AG04450 (cell line): ENCODE data around the gene NEU3. TPM values are rescaled to one million over a fixed set of nuclear protein-coding genes. Genes with fewer than 3 reads are reported as not detected.
"Not testable (repeated sequence)": the region's sequence is repeated elsewhere in the genome, so short reads cannot be mapped to it uniquely, and the experiment has no call there.

Experiments used
- CTCF ChIA-PET: fragments of 300-600, 350-600 bp; formaldehyde crosslinking; extraction: SDS; loops from one replicate; lab custom pipeline; 2022; ENCODE audit warnings: antibody characterized with exemption, inconsistent platforms; lab: Charles Lee
- POLR2A ChIA-PET: fragments of 350-600 bp; formaldehyde crosslinking; extraction: SDS; loops from one replicate; lab custom pipeline; 2021; ENCODE audit warnings: antibody characterized with exemption, inconsistent platforms; lab: Yijun Ruan, JAX
- DNase-seq: peaks from one replicate; pipeline ENCODE4 v3.0.0-alpha.2; 2011; ENCODE audit warnings: low read depth, low spot score
- H3K27ac ChIP-seq: one replicate; pipeline ENCODE4 v1.5.1; 2012; ENCODE audit warnings: low read depth, low read length, control low read depth
- H3K27me3 ChIP-seq: one replicate; pipeline ENCODE4 v1.6.0; 2012; ENCODE audit warnings: low read length; ENCODE audit not compliant: control insufficient read depth, insufficient read depth
- H3K4me3 ChIP-seq: 2 replicates; pipeline ENCODE4 v1.5.1; 2011; ENCODE audit warnings: mild to moderate bottlenecking, low read depth, low read length, control low read depth
- H3K9me3 ChIP-seq: 2 replicates; pipeline ENCODE4 v1.5.1; 2012; ENCODE audit warnings: low read length; ENCODE audit not compliant: control insufficient read depth, insufficient read depth
- CTCF ChIP-seq: IDR thresholded peaks from 2 replicates; pipeline ENCODE4 v1.5.1; 2011; ENCODE audit warnings: low read depth, low read length, control low read depth, inconsistent platforms
- polyA plus RNA-seq: library from polyadenylated mRNA; depleted of rRNA; stranded (reverse); fragments of >200 nt; gene quantifications from 2 replicates; pipeline ENCODE4 v1.2.3, GENCODE V29; 2011

NEU3 gene
- polyA plus RNA-seq, 1 experiment, result 5.6 TPM

GRCh38 chr11:75011357-75011756 lies 22.6 kb downstream of the NEU3 start:
- H3K4me3 ChIP-seq, result no peak overlapping the region
- no peak for DNase-seq
- ChIA-PET POLR2A (no interaction called here), CTCF (interaction anchor here (0.7 to 3.9 kb wide), 5 partner anchors 11 to 237 kb away, joined by 3 to 21 read pairs (median 5); no protein-coding TSS in a partner anchor)
- H3K27ac ChIP-seq, result no peak overlapping the region
- H3K9me3 ChIP-seq, result no peaks in the 10 kb centered on the region
- no peak for TF ChIP-seq CTCF
- no peaks in the 10 kb centered on the region for H3K27me3 ChIP-seq

GRCh38 chr11:75011872-75012271 lies 23.1 kb downstream of the NEU3 start:
- TF ChIP-seq CTCF, result no peak
- no peak overlapping the region for H3K4me3 ChIP-seq
- H3K9me3 ChIP-seq, result no peaks in the 10 kb centered on the region
- no peak overlapping the region for H3K27ac ChIP-seq
- DNase-seq, result no peak
- ChIA-PET CTCF (interaction anchor here (0.8 to 3.9 kb wide), 4 partner anchors 10 to 237 kb away, joined by 5 to 24 read pairs (median 16); no protein-coding TSS in a partner anchor), POLR2A (no interaction called here)
- no peaks in the 10 kb centered on the region for H3K27me3 ChIP-seq

GRCh38 chr11:75013051-75013450 lies 24.3 kb downstream of the NEU3 start:
- ChIA-PET CTCF (interaction anchor here (0.6 to 3.9 kb wide), 5 partner anchors 10 to 250 kb away, joined by 3 to 24 read pairs (median 3); partner anchors contain the start of gene TPBGL), POLR2A (interaction anchor here (0.6 kb wide), 1 partner anchor 52 kb away, joined by 3 read pairs; no protein-coding TSS in a partner anchor)
- H3K9me3 ChIP-seq, result no peaks in the 10 kb centered on the region
- peak overlapping the region; percentile 72 for H3K27ac ChIP-seq
- TF ChIP-seq CTCF, result no peak
- DNase-seq, result no peak
- H3K4me3 ChIP-seq, result no peak overlapping the region
- no peaks in the 10 kb centered on the region for H3K27me3 ChIP-seq

GRCh38 chr11:75014129-75014528 lies 25.4 kb downstream of the NEU3 start:
- peak overlapping the region; percentile 72 for H3K27ac ChIP-seq
- CTCF ChIA-PET, result interaction anchor here (0.5 to 3.2 kb wide), 5 partner anchors 9 to 1692 kb away, joined by 3 to 24 read pairs (median 8); no protein-coding TSS in a partner anchor
- peak; percentile 43 for TF ChIP-seq CTCF

GRCh38 chr11:75019200-75019599 lies 30.5 kb downstream of the NEU3 start:
- DNase-seq, POLR2A ChIA-PET, H3K27me3 ChIP-seq, H3K9me3 ChIP-seq, H3K4me3 ChIP-seq, H3K27ac ChIP-seq, CTCF ChIA-PET: not testable (repeated sequence)

More at GRCh38 chr11:75014129-75014528, 25.4 kb downstream of the NEU3 start:
- Histone ChIP-seq H3K4me3 (no peak overlapping the region), H3K27me3 (no peaks in the 10 kb centered on the region), H3K9me3 (peaks cover under 1% of the 10 kb centered on the region)
- DNase-seq, result peak; percentile 77
- POLR2A ChIA-PET, result no interaction called here

- H3K27me3 ChIP-seq, H3K27ac ChIP-seq, H3K9me3 ChIP-seq, DNase-seq, H3K4me3 ChIP-seq, POLR2A ChIA-PET: not testable (repeated sequence)
- CTCF ChIA-PET, result interaction anchor here (1.3 to 9.0 kb wide), 5 partner anchors 10 to 229 kb away, joined by 6 to 132 read pairs (median 21); no protein-coding TSS in a partner anchor
Measured at GRCh38 chr11:75020328-75020727, 31.6 kb downstream of the NEU3 start.
